WERI-Rb-1 (cell line): ENCODE results near the gene IL15.
"Not testable (repeated sequence)": the region's sequence is repeated elsewhere in the genome, so short reads cannot be mapped to it uniquely, and the experiment has no call there.

ENCODE experiments used
- DNase-seq: peaks from one replicate; pipeline ENCODE4 v3.0.0-alpha.2; 2020
- H3K27ac ChIP-seq: fragments of 250-450 bp; sonication (Bioruptor Pico); 2 replicates; pipeline ENCODE4 v1.5.1; 2020; ENCODE audit warnings: mild to moderate bottlenecking, moderate library complexity
- H3K27me3 ChIP-seq: fragments of 250-450 bp; sonication (Bioruptor Pico); 2 replicates; pipeline ENCODE4 v1.5.1; 2021; ENCODE audit warnings: mild to moderate bottlenecking, low read depth, moderate library complexity; ENCODE audit not compliant: insufficient read depth, severe bottlenecking
- H3K36me3 ChIP-seq: fragments of 250-450 bp; sonication (Bioruptor Pico); 2 replicates; pipeline ENCODE4 v1.5.1; 2020; ENCODE audit warnings: mild to moderate bottlenecking, moderate library complexity
- H3K4me3 ChIP-seq: 2 replicates; pipeline ENCODE4 v1.5.1; 2011; ENCODE audit warnings: low read depth, mild to moderate bottlenecking, control low read depth, low read length
- H3K9me3 ChIP-seq: fragments of 250-450 bp; sonication (Bioruptor Pico); 2 replicates; pipeline ENCODE4 v1.5.1; 2021; ENCODE audit warnings: mild to moderate bottlenecking, moderate library complexity; ENCODE audit not compliant: severe bottlenecking
- TF ChIP-seq, protein P1 (sequence below): IDR thresholded peaks from 2 replicates; pipeline ENCODE4 v1.5.1; 2011; ENCODE audit warnings: low read depth, mild to moderate bottlenecking, control low read depth, inconsistent platforms, low read length

IL15 gene

DNA sequence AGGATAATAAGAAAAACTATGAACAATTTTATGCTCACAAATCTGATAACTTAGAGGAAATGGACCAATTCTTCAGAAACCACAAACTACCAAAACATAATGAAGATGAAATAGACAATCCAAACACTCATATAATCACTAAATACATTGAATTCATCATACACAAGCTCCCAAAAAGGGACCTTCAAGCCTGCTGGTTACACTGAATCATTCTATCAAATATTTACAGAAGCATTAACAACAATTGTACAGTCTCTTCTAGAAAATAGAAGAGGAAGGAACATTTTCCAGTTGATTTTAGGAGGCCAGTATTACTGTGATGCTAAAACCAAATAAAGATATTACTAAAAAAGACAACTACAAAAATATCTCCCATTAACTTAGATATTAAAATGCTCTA, 88.3 kb downstream of the IL15 start:
- Histone ChIP-seq H3K9me3 (no peaks in the 10 kb centered on the region), H3K27ac (no peak overlapping the region), H3K27me3 (no peaks in the 10 kb centered on the region), H3K4me3 (no peak overlapping the region), H3K36me3 (no peaks in the 10 kb centered on the region)
- DNase-seq = no peak
- TF ChIP-seq, protein P1, sequence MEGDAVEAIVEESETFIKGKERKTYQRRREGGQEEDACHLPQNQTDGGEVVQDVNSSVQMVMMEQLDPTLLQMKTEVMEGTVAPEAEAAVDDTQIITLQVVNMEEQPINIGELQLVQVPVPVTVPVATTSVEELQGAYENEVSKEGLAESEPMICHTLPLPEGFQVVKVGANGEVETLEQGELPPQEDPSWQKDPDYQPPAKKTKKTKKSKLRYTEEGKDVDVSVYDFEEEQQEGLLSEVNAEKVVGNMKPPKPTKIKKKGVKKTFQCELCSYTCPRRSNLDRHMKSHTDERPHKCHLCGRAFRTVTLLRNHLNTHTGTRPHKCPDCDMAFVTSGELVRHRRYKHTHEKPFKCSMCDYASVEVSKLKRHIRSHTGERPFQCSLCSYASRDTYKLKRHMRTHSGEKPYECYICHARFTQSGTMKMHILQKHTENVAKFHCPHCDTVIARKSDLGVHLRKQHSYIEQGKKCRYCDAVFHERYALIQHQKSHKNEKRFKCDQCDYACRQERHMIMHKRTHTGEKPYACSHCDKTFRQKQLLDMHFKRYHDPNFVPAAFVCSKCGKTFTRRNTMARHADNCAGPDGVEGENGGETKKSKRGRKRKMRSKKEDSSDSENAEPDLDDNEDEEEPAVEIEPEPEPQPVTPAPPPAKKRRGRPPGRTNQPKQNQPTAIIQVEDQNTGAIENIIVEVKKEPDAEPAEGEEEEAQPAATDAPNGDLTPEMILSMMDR = no peak

DNA sequence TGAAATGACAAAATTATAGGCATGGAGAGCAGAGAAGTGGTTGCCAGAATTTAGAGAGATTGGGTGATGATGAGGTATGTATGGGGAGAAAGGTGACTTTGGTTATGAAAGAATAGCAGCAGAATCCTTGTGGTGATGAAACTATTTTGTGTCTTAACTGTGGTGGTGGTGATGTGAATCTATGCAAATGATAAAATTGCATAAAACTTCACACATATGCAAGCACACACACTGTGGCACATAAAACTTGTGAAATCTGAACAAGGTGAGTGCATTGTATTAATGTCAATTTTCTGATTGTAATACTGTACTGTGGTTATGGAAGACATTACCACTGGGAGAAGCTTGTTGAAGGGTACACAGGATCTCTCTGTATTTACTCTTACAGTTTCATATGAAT, 91.0 kb downstream of the IL15 start:
- TF ChIP-seq, protein P1 = no peak
- H3K4me3 ChIP-seq = no peak overlapping the region
- DNase-seq = no peak

DNA sequence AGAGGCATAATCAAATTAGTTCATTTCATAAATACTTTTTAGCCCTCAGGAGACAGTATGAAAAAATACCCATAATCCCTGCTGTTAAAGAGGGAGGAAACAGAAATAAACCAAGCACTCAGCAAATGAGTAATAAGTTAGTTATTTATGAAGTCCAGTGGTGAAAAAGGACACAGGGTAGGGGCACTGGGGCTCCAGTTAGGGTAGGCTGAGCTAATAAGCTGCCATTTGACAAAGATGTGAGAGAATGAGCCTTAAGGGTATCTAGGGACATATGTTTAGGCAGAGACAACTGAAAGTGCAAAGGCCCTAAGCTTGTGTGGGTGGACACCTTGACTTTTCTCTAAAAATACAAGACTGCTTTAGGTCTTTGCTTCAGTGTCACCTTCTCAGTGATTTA, 94.4 kb downstream of the IL15 start:
- no peak for DNase-seq
- TF ChIP-seq, protein P1 = no peak
- Histone ChIP-seq H3K27ac (no peak overlapping the region), H3K9me3 (no peaks in the 10 kb centered on the region), H3K4me3 (no peak overlapping the region), H3K36me3 (no peaks in the 10 kb centered on the region), H3K27me3 (no peaks in the 10 kb centered on the region)

More for the DNA sequence above, 91.0 kb downstream of the IL15 start:
- Histone ChIP-seq H3K27me3 (no peaks in the 10 kb centered on the region), H3K27ac (no peak overlapping the region), H3K36me3 (no peaks in the 10 kb centered on the region), H3K9me3 (no peaks in the 10 kb centered on the region)

DNA sequence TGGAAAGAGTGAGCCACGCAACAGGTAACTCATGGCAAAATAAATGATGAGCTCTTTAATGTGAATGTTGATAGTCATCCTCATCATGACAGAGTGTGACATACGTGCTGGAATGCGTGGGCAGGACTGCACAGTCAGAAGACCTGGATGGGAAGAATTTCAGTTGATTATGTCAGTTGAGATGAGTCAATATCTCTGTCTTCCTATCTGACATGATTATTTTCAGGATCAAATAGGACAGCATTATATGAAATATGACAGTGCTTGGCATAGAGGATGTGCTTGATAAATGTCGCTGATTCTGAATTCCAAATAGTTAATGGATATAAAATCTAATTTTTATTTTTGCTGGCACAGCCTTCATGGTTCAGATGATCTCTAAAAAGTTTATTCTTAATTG, 95.1 kb downstream of the IL15 start:
- DNase-seq = no peak

DNA sequence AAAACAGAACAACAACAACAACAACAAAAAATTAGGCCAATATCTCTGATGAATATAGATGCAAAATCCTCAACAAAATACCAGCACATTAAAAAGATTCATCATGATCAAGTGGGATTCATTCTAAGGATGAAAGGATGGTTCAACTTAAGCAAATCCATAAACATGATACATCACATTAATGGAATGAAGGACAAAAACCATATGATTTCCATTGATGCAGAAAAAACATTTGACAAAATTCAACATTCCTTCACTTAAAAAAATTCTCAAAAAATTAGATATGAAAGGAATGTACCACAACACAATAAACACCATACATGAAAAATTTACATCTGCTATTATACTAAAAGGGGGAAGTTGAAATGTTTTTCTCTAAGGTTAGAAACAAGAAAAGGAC, 103.3 kb downstream of the IL15 start:
- DNase-seq = no peak
- TF ChIP-seq, protein P1 = no peak
- H3K9me3 ChIP-seq = no peaks in the 10 kb centered on the region

More for the DNA sequence above, 95.1 kb downstream of the IL15 start:
- Histone ChIP-seq H3K36me3 (no peaks in the 10 kb centered on the region), H3K4me3 (no peak overlapping the region), H3K27me3 (no peaks in the 10 kb centered on the region), H3K9me3 (no peaks in the 10 kb centered on the region), H3K27ac (no peak overlapping the region)
- TF ChIP-seq, protein P1 = no peak

DNA sequence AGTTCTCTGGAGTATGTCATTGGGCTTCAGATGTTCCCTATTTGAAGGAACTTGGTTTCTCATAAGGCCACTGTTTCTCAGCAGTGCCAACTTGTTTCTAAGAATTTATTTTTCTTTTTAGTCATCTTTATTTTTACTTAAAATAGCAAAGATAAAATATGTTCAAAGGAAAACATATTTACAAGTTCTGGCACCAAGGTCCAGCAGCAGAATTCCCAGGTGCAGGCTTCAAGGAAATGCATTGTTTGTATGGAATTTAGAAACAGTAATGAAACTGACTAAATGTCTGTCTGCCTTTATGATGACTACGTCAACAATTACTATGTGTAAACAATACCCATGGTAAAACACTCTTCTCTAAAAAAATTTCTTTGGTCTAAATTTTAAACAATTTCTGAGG, 109.6 kb downstream of the IL15 start:
- Histone ChIP-seq H3K36me3 (no peaks in the 10 kb centered on the region), H3K27me3 (no peaks in the 10 kb centered on the region), H3K9me3 (no peaks in the 10 kb centered on the region), H3K4me3 (no peak overlapping the region), H3K27ac (no peak overlapping the region)
- DNase-seq = no peak
- TF ChIP-seq, protein P1 = no peak

More for the DNA sequence above, 103.3 kb downstream of the IL15 start:
- Histone ChIP-seq H3K27me3 (no peaks in the 10 kb centered on the region), H3K36me3 (no peaks in the 10 kb centered on the region), H3K4me3 (no peak overlapping the region), H3K27ac (no peak overlapping the region)

DNA sequence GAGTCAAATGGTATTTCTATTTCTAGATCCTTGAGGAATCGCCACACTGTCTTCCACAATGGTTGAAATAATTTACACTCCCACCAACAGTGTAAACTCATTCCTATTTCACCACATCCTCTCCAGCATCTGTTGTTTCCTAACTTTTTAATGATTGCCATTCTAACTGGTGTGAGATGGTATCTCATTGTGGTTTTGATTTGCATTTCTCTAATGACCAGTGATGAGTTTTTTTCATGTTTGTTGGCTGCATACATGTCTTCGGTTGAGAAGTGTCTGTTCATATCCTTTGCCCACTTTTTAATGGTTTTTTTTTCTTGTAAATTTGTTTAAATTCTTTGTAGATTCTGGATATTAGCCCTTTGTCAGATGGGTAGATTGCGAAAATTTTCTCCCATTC, 115.4 kb downstream of the IL15 start:
- not testable (repeated sequence) for DNase-seq, H3K36me3 ChIP-seq, H3K27ac ChIP-seq, H3K4me3 ChIP-seq, H3K9me3 ChIP-seq, H3K27me3 ChIP-seq
